HG02973 (cell line): ENCODE data around the gene ACTR3C.
A peak's percentile ranks its signal among the peaks of the same experiment; 100 is the strongest.

Source experiments
- ATAC-seq: cut with Tn5 transposase; IDR thresholded peaks from one replicate; pipeline ENCODE4 v1.9.1; 2021; ENCODE audit warnings: moderate library complexity; ENCODE audit not compliant: unreplicated experiment

Gene ACTR3C

DNA sequence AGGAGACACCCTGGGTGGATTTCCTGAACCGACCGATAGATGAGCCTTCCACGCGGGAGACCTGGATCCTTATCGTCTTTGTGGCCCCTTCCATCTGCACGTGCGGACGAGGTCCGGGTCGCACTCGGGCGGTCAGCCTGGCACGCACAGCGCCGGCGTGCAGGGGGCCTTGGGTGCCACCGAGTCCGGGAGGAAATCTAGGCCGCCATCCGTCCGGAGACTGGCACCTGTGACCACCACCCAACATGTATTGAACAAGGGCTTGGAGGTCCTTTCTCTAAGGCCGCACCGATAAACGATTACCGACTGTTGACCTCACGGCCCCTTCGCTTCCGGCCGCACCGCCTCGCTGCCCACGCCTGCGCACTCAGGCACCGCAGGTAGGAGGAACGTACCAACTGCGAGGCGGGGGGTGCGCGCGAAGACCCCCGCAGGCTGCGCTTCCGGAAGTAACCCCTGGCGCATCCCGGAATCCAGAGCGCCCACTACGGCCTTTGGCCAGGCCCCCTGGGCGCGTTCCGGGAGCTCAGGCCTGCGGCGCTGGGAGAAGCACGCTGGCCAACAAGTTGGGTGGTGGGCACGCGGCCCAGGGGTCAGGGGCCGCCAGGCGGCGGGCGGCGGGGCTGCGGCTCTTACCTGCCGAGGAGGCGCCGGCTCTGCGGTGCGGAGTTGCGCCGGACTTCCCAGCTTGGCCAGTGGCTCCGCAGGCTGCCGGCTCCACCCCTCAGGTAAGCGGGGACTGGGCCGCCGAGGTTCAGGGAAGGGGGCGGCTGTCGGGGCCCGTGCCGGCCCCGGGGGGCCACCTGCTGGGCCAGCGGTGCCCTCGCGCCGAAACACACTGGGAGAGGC, at the start of gene ACTR3C, which contains the start of gene LRRC61:
TSS of gene ACTR3C (minus strand) at position 713 of the 849 bp plus-strand sequence. CDS start 28,249 bp downstream, outside the sequence.
TSS of gene LRRC61 (plus strand) at position 523 of the 849 bp plus-strand sequence. CDS start 13,507 bp downstream, outside the sequence.
- ATAC-seq: peak; percentile 52

GRCh38 chr7:150372271-150373048, 49.1 kb upstream of the ACTR3C start:
- no peak for ATAC-seq

GRCh38 chr7:150371996-150372270, 48.6 kb upstream of the ACTR3C start:
- no peak for ATAC-seq

GRCh38 chr7:150371131-150371995, 48.0 kb upstream of the ACTR3C start:
- ATAC-seq: no peak

DNA sequence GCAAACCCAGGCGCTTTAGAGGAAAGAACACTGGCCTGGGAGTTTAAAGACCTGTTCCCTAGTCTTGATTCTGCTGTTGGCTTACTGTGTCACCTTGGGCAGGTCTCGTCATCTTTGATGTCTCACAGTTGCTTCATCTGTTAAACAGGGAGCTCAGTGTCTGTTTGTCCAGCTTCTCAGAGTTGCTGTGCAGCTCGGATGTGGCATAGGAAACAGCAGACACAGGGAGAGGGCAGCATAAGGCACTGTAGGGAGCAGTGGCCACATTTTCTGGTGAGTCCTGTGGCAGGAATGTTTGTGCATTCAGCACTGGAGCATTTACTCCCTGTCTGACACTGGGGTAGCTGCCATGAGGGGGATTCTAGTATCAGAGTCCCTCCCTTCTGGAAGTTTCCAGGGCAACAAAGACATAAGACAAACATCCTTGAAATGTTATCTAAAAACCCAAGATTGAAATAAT, 47.3 kb upstream of the ACTR3C start:
- no peak for ATAC-seq

- no peak for ATAC-seq
Observed at GRCh38 chr7:150369748-150370501, 46.6 kb upstream of the ACTR3C start.

GRCh38 chr7:150368884-150369747, 45.8 kb upstream of the ACTR3C start:
- peak; percentile 33 for ATAC-seq

- peak; percentile 33 for ATAC-seq
Observed at GRCh38 chr7:150368096-150368883, 44.9 kb upstream of the ACTR3C start, which contains the start of gene REPIN1. REPIN1 (plus strand) TSS chr7:150368822; CDS start chr7:150369712, 890 bp downstream.

GRCh38 chr7:150367677-150368095, 44.3 kb upstream of the ACTR3C start:
- ATAC-seq: no peak

GRCh38 chr7:150365673-150366398, 42.5 kb upstream of the ACTR3C start:
- ATAC-seq: no peak

- no peak for ATAC-seq
Observed at GRCh38 chr7:150365194-150365593, 41.8 kb upstream of the ACTR3C start.

GRCh38 chr7:150363872-150364271, 40.5 kb upstream of the ACTR3C start:
- ATAC-seq: peak; percentile 32

GRCh38 chr7:150363370-150363769, 40.0 kb upstream of the ACTR3C start:
- ATAC-seq: no peak

DNA sequence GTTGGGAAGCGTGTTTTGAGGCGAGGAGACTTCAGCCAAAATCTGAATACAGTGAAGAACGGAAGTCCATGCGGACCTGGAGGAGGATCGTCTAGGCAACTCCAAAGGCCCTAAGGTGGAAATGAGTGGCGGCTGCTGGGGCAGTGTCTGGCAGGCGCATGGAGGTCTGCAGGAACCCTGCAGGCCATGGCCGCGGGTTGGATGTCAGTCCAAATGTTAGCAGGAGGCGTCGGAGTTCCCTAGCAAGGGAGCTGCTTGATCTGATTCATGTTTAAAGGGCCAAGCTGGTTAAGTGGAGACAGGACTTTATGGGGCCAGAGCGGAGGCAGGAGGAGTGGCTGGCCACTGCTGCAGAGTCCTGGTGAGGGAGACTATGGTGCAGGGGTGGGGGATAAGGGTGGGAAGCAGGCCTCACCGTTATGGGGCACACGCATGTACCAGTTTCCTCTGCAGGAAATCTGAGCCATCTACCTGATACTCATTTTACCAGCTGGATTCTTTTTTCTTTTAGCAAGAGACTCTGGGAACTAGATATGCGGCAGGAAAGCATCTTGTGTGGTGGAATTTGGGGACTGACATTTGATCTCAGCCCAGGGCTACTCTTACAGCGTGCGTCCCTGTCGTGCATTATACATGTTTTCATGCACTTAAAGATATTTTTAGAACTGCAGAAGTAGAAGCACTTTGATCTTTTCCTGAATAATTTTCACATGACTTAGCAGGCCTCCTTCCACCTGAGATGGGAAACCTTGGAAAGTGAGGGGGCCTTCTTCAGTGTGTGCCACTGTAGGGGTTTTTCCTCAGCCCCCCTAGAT, 38.7 kb upstream of the ACTR3C start:
- ATAC-seq: no peak

DNA sequence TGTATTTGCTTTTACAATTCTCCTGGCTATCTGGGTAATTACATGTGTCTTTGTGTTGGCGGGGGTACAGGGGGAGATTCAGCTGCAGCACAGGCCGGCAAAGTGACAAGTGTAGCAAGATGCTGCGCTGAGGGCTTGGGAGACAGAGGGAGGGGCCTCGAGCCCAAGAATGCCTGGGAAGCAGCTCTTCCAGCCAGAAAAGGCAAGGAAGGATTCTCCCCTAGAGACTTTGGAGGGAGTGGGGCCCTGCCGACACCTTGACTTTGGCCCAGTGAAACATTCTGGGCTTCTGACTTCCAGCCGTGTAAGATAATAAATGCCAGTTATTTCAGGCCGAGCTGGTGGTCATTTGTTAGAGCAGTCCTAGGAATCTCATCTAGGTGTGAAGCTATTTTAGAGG, 38.1 kb upstream of the ACTR3C start:
- ATAC-seq: no peak

DNA sequence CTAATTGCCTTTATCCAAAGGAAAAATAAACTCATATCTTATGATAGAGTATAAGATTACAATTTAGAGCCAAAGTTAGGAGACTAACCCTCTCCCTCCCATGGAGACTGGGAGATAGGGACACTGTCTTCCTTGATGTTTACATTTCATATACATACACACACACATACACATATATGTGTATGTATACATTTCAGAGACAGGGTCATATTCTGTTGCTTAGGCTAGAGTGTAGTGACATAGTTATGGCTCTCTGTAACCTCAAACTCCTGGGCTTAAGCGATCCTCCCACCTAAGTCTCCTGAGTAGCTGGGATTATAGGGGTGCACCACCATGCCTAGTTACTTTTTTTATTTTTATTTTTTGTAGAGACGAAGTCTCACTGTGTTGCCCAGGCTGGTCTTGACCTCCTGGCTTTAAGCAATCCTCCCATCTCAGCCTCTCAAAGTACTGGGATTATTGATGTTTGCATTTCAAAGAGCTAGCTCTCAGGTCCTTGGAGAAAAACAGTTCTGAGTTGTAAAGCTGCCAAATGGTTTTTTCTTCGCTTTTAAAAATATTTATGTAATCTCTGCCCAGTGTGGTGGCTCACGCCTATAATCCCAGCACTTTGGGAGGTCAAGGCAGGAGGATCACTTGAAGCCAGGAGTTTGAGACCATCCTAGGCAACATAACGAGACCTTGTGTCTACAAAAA, 37.2 kb upstream of the ACTR3C start:
- no peak for ATAC-seq
